ENCODE data around the gene PKD2. TPM values are rescaled to one million over a fixed set of nuclear protein-coding genes. Genes with fewer than 3 reads are reported as not detected.
"Not testable (repeated sequence)": the region's sequence is repeated elsewhere in the genome, so short reads cannot be mapped to it uniquely, and the experiment has no call there.

PKD2 gene
- total and polyA plus RNA-seq, 10 donors = 3.5 to 23.0 (median 15.5) TPM

- H3K4me1 ChIP-seq = no peaks in the 10 kb centered on the region
- intact Hi-C loops (cut with DNase I; ENCODE audit: low total_unique reads) = no loop called here
- no peak overlapping the region for H3K27ac ChIP-seq
- no peak for DNase-seq
- peaks cover 0 to 8% (median 0%) of the 10 kb centered on the region in 6 donors for H3K36me3 ChIP-seq
- no peak for TF ChIP-seq POLR2AphosphoS5 (IDR thresholded peaks at IDR 0.05)
- TF ChIP-seq POLR2A (IDR thresholded peaks at IDR 0.05) = no peak
- TF ChIP-seq CTCF (IDR thresholded peaks at IDR 0.05 in 8 of 11, conservative IDR thresholded peaks at IDR 0.05 in 3 of 11) = no peak
- H3K9me3 ChIP-seq = peaks cover 4 to 23% (median 21%) of the 10 kb centered on the region in 8 donors
- H3K4me3 ChIP-seq = no peak overlapping the region
- WGBS, 5 donors = 58 to 76% (median 70%) methylated on average over 5 of the region's 5 CpGs
- H3K27me3 ChIP-seq (replicated peaks in 1 of 7) = no peaks in the 10 kb centered on the region
Measured at GRCh38 chr4:88115587-88115986, 108.2 kb downstream of the PKD2 start.

DNA sequence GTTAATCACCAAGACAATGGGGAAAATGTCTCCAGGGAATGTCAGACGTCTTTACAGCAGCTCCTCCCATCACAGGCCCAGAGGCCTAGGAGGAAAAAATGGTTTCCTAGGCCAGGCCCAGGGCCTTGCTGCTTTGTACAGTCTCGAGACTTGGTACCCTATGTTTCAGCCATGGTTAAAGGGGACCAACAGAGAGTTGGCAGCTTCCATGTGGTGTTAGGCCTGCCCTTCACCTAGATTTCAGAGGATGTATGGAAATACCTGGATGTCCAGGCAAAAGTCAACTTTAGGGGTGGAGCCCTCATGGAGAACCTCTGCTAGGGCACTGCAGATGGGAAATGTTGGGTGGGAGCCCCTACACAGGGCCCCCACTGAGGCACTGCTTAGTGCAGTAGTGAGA, 112.5 kb downstream of the PKD2 start:
- no peaks in the 10 kb centered on the region for H3K4me1 ChIP-seq
- peaks cover 4 to 32% (median 28%) of the 10 kb centered on the region in 8 donors for H3K9me3 ChIP-seq
- no peak for DNase-seq
- no peak overlapping the region for H3K4me3 ChIP-seq
- 72 to 91% (median 86%) methylated on average over 2 of the region's 2 CpGs for WGBS, 5 donors
- no peak for TF ChIP-seq POLR2A (IDR thresholded peaks at IDR 0.05)
- no peak for TF ChIP-seq CTCF (IDR thresholded peaks at IDR 0.05 in 8 of 11, conservative IDR thresholded peaks at IDR 0.05 in 3 of 11)
- TF ChIP-seq POLR2AphosphoS5 (IDR thresholded peaks at IDR 0.05) = no peak
- no peak overlapping the region for H3K27ac ChIP-seq
- H3K36me3 ChIP-seq = peaks cover 0 to 8% (median 0%) of the 10 kb centered on the region in 6 donors
- intact Hi-C loops (cut with DNase I; ENCODE audit: low total_unique reads) = no loop called here
- no peaks in the 10 kb centered on the region for H3K27me3 ChIP-seq (replicated peaks in 1 of 7)

GRCh38 chr4:88122260-88122659, 114.8 kb downstream of the PKD2 start:
- H3K36me3 ChIP-seq; intact Hi-C loops (cut with DNase I; ENCODE audit: low total_unique reads); DNase-seq; H3K4me3 ChIP-seq; H3K27me3 ChIP-seq (replicated peaks in 1 of 7); H3K4me1 ChIP-seq; H3K27ac ChIP-seq: not testable (repeated sequence)
- 86 to 96% (median 93%) methylated on average over 5 of the region's 5 CpGs for WGBS, 5 donors
- H3K9me3 ChIP-seq = peaks cover 4 to 38% (median 29%) of the 10 kb centered on the region in 8 donors

Small RNAs within 50 kb of the gene (small RNA-seq; reads per million reads assigned to genes)
- 0 reads per million in 4 donors for gene RNU1-36P

Other genes with a start within 250 kb of the PKD2 start
- gene IBSP, start 208.1 kb upstream of the PKD2 start, total RNA-seq = not detected
- not detected for gene IBSP, start 208.1 kb upstream of the PKD2 start, polyA plus RNA-seq
- gene MEPE, start 174.7 kb upstream of the PKD2 start, total RNA-seq = not detected
- gene MEPE, start 174.7 kb upstream of the PKD2 start, polyA plus RNA-seq = not detected
- gene SPP1, start 31.9 kb upstream of the PKD2 start, total RNA-seq = 1 to 10 TPM in 6 of 7 donors, under 1 TPM in 1; 0.77 to 7.2 (median 1.5) TPM
- 10 to 100 TPM in 1 of 3 donors, 1 to 10 TPM in 1, under 1 TPM in 1; 0.28 to 18.4 (median 2.6) TPM for gene SPP1, start 31.9 kb upstream of the PKD2 start, polyA plus RNA-seq
- gene ABCG2, start 151.0 kb downstream of the PKD2 start, total RNA-seq = 1 to 10 TPM in 6 of 7 donors, under 1 TPM in 1; 0.77 to 3.0 (median 1.6) TPM
- gene ABCG2, start 151.0 kb downstream of the PKD2 start, polyA plus RNA-seq = under 1 TPM; 0.12 to 0.17 (median 0.16) TPM

Data from spleen (tissue), 11 donors.